Central memory CD8-positive, alpha-beta T cell (primary cell): Measurements from ENCODE around the gene ZBTB44.
"Not testable (repeated sequence)": the region's sequence is repeated elsewhere in the genome, so short reads cannot be mapped to it uniquely, and the experiment has no call there.

Experiments used
- ATAC-seq: fragments of 150-1000 bp; cut with Tn5 transposase; replicated peaks from 2 replicates; pipeline ENCODE4 v1.10.0; 2022; ENCODE audit warnings: mild to moderate bottlenecking, moderate FRiP score, moderate number of reproducible peaks; ENCODE audit not compliant: poor library complexity, severe bottlenecking; ENCODE audit errors: extremely low read depth
- DNase-seq, 2 donors: peaks; one replicate each; pipeline ENCODE4 v3.0.0; 2021; ENCODE audit warnings: low spot score in 2 of 2
- H3K27ac Mint-ChIP-seq: one replicate; pipeline ENCODE4 v1.8.0; 2022; ENCODE audit warnings: low read depth, mild to moderate bottlenecking, moderate library complexity, mixed read lengths
- H3K27me3 Mint-ChIP-seq: one replicate; pipeline ENCODE4 v1.8.0; 2022; ENCODE audit warnings: mixed read lengths
- H3K36me3 Mint-ChIP-seq: one replicate; pipeline ENCODE4 v1.8.0; 2022; ENCODE audit warnings: mild to moderate bottlenecking, moderate library complexity, mixed read lengths; ENCODE audit not compliant: insufficient read depth
- H3K4me1 Mint-ChIP-seq: one replicate; pipeline ENCODE4 v1.8.0; 2022; ENCODE audit warnings: mixed read lengths
- H3K4me3 Mint-ChIP-seq: one replicate; pipeline ENCODE4 v1.8.0; 2022; ENCODE audit warnings: mild to moderate bottlenecking, moderate library complexity, mixed read lengths
- H3K9me3 Mint-ChIP-seq: one replicate; pipeline ENCODE4 v1.8.0; 2022; ENCODE audit warnings: mixed read lengths

ZBTB44 gene

DNA sequence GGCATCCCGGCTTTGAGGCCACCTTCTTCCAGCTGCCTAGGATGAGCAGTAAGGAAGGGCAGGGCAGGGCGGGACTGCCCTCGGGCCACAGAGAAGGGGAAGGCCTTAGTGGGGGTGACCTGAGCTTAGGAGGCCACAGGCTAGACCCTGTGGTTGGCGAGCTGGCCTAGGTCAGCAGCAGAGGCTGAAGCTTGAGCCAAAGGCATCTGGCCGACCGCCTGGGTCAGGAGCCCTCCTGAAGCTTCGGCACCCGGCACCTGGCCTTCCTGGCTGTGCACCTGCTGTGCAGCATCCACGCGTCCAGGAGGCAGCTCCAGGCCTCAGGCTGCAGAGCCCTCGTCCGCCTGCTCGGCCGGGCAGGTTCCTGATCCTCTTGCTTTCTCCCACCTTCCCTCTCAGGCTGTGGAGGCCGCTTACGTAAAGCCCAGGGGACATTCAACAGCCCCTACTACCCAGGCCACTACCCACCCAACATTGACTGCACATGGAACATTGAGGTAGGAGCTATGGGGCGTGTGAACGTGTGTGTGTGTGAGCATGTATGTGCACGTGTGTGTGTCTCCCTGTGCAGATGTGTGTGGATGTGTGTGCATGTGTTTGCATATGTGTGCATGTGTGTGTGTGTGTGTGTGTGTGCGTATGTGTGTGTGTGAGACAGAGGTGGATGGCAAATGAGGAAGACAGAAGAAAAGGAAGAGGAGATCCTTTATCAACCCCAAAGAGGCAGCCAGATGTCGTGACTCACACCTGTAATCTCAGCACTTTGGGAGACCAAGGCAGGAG is 120.3 kb downstream of the ZBTB44 start:
- H3K9me3 Mint-ChIP-seq: no peaks in the 10 kb centered on the region
- no peaks in the 10 kb centered on the region for H3K36me3 Mint-ChIP-seq
- H3K4me3 Mint-ChIP-seq: no peak overlapping the region
- no peak overlapping the region for H3K27ac Mint-ChIP-seq
- no peaks in the 10 kb centered on the region for H3K27me3 Mint-ChIP-seq
- no peaks in the 10 kb centered on the region for H3K4me1 Mint-ChIP-seq
- no peak for DNase-seq
- ATAC-seq: no peak

DNA sequence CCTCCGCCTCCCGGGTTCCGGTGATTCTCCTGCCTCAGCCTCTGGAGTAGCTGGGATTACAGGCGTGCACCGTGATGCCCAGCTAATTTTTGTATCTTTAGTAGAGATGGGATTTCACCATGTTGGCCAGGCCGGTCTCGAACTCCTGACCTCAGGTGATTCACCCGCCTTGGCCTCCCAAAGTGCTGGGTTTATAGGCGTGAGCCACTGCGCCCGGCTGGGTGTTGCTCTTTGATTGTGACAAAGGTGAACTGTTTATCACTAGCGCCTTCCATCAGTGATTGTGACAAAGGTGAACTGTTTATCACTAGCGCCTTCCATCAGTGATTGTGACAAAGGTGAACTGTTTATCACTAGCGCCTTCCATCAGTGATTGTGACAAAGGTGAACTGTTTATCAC is 121.2 kb downstream of the ZBTB44 start:
- H3K27me3 Mint-ChIP-seq, ATAC-seq, H3K27ac Mint-ChIP-seq, H3K9me3 Mint-ChIP-seq, H3K4me3 Mint-ChIP-seq, H3K36me3 Mint-ChIP-seq, H3K4me1 Mint-ChIP-seq, DNase-seq: not testable (repeated sequence)

DNA sequence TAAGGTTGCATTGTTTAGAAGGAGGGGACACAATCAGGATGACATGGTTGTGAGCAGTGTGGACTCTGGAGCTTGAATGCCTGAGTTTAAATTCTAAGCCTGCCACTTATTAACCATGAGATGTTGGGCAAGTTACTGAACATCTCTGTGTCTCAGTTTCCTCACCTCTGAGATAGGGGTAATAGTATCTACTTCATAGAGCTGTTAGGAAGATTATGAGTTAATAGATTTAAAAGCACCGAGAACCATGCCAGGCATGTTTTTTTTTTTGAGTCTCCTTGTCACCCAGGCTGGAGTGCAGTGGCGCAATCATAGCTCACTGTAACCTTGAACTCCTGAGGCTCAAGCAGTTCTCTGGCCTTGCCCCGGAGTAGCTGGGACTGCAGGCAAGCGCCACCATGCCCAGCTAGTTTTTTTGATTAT is 121.9 kb downstream of the ZBTB44 start:
- Mint-ChIP-seq H3K36me3 (no peaks in the 10 kb centered on the region), H3K9me3 (no peaks in the 10 kb centered on the region), H3K27ac (no peak overlapping the region), H3K4me3 (no peak overlapping the region), H3K27me3 (no peaks in the 10 kb centered on the region), H3K4me1 (no peaks in the 10 kb centered on the region)
- DNase-seq: no peak
- no peak for ATAC-seq

DNA sequence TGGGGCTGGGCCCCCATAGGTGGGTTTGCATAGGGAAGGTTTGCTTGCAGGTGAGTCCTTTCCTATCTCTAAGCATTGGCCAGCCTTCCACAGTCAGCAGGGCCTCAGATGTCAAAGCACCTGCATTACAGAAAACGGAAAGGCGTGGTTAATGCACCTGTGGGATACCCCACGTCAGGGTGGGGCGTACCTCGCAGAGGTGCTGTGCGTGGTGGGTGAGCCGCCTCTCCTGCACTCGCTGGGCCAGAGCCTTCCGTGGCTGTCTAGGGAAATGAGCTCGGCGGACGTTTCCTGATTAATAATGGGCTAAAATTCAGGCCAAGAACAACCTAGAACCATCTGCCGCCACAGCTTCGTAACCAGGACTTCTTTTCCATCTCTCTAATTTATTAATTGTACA is 122.8 kb downstream of the ZBTB44 start:
- H3K27ac Mint-ChIP-seq: no peak overlapping the region
- H3K4me1 Mint-ChIP-seq: no peaks in the 10 kb centered on the region
- ATAC-seq (no peak), DNase-seq (no peak)
- H3K36me3 Mint-ChIP-seq: no peaks in the 10 kb centered on the region
- H3K4me3 Mint-ChIP-seq: no peak overlapping the region
- H3K9me3 Mint-ChIP-seq: no peaks in the 10 kb centered on the region
- peaks cover 3% of the 10 kb centered on the region for H3K27me3 Mint-ChIP-seq

DNA sequence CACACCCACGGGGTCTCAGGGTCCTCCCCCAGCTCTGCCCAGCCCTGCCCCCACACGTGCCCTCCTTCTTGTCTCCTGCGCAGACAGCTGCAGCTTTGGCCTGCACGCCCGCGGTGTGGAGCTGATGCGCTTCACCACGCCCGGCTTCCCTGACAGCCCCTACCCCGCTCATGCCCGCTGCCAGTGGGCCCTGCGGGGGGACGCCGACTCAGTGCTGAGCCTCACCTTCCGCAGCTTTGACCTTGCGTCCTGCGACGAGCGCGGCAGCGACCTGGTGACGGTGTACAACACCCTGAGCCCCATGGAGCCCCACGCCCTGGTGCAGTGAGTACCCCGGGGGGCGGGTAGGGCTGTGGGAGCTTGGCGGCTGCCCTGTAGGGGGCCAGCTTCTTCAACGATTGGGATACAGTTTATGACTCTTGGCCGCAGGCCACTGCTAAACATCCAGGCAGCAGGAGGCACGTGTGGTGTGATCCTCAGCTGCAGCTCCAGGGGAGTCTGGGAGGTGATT is 124.3 kb downstream of the ZBTB44 start:
- Mint-ChIP-seq H3K4me3 (no peak overlapping the region), H3K9me3 (no peaks in the 10 kb centered on the region), H3K27me3 (peaks cover 9% of the 10 kb centered on the region), H3K4me1 (no peaks in the 10 kb centered on the region), H3K27ac (no peak overlapping the region), H3K36me3 (no peaks in the 10 kb centered on the region)
- ATAC-seq (no peak), DNase-seq (no peak)

DNA sequence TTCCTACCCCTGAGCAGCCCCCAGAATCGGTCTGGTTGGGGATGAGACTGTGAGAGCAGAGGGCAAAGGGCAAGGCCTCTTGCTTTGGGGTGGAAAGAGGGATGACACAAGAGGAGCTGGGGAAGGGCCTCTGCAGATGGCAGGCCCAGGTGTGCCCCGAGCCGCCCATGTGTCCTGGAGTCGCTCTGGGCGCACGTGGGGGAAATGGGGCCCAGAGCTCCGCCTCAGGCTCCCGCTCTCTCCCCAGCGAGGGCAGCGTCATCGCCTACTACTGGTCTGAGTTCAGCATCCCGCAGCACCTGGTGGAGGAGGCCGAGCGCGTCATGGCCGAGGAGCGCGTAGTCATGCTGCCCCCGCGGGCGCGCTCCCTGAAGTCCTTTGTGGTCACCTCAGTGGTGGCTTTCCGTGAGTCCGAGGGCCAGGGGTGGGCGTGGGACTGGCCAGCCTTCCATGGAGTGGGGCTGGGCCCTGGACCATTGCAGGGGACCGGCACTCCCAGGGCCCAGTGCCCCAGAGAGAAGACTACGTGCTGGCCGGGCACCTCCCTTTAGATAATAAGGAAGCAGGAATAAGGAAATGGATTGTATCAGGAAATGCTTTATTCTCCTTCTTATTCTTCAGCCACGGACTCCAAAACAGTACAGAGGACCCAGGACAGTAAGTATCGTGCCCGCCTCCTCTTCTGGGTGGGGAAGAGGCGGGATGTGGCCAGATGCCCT is 125.1 kb downstream of the ZBTB44 start:
- H3K9me3 Mint-ChIP-seq: no peaks in the 10 kb centered on the region
- no peak overlapping the region for H3K27ac Mint-ChIP-seq

DNA sequence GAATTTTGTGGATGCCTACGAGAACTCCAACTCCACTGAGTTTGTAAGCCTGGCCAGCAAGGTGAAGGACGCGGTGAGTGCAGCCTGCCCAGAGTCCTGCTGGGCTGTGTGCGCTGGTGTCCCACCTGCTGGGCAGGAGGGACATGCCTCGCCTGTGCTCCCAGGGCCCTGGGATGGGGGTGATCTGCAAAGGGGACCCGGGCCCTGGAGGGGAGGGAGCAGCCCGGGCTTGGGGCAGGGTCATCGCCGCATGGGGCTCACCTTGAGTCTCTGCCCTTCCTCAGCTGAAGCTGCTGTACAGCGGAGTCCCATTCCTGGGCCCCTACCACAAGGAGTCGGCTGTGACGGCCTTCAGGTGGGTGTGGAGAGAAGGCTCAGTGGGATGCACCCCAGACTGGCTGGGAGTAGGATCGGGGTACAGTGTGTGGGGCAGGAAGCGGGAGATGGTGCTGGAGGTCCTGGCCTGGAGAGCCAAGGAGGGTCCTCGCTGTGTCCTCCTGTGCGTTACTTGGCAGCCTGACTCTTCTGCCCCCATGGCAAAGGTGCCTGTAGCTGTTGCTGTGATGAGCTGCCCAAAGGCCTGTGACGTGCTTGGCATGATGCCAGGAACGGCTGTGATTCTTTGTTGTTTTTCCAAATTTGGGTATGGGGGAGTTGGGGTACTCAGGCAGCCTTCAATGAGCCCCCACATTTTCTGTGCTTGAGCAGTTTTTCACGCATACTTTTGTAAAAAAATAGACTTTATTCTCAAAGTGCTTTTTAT is 126.0 kb downstream of the ZBTB44 start:
- no peak overlapping the region for H3K4me3 Mint-ChIP-seq
- H3K9me3 Mint-ChIP-seq: no peaks in the 10 kb centered on the region
- H3K27me3 Mint-ChIP-seq: peaks cover 9% of the 10 kb centered on the region
- H3K36me3 Mint-ChIP-seq: no peaks in the 10 kb centered on the region
- H3K27ac Mint-ChIP-seq: no peak overlapping the region
- H3K4me1 Mint-ChIP-seq: no peaks in the 10 kb centered on the region
- DNase-seq (no peak), ATAC-seq (no peak)

More for the DNA sequence above, 125.1 kb downstream of the ZBTB44 start:
- Mint-ChIP-seq H3K4me3 (no peak overlapping the region), H3K27me3 (peaks cover 9% of the 10 kb centered on the region), H3K4me1 (no peaks in the 10 kb centered on the region), H3K36me3 (no peaks in the 10 kb centered on the region)
- no peak for ATAC-seq
- no peak for DNase-seq

DNA sequence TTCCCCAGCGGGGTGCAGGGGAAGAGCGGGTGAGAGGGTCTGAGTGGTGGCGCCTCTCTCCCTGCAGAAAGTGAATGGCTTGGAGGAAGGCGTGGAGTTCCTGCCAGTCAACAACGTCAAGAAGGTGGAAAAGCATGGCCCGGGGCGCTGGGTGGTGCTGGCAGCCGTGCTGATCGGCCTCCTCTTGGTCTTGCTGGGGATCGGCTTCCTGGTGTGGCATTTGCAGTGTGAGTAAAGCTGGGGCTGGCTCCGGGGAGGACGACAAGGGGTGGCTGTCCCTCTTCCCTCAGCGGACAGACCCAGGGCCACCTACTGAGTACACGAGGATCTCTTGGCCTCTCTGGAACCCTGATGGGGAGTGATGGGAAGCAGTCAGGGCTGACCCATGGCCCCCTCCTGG is 126.7 kb downstream of the ZBTB44 start:
- no peaks in the 10 kb centered on the region for H3K4me1 Mint-ChIP-seq
- H3K4me3 Mint-ChIP-seq: no peak overlapping the region
- peaks cover 9% of the 10 kb centered on the region for H3K27me3 Mint-ChIP-seq
- H3K27ac Mint-ChIP-seq: no peak overlapping the region
- ATAC-seq (no peak), DNase-seq (no peak)
- H3K36me3 Mint-ChIP-seq: no peaks in the 10 kb centered on the region
- H3K9me3 Mint-ChIP-seq: no peaks in the 10 kb centered on the region

DNA sequence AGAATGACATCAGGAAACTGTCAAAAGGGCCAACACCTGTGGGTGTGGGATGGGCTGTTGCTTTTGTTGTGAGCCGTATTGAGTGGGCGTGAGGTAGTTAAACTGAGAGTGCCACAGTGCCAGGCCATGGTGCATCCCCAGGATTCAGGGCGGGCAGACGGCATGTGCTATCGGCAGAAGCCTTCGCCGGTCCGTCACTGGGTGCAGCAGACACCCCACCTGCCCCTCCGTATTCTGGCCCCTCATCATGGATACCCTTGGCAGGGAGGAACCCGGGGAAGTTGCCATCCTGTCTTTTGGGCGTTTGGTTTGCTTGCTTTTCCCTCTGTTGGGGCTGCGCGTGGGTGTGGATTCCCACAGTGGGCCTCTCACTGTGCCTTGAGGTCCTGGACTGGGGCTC is 127.6 kb downstream of the ZBTB44 start:
- ATAC-seq: no peak
- H3K27ac Mint-ChIP-seq: no peak overlapping the region
- H3K27me3 Mint-ChIP-seq: peaks cover 9% of the 10 kb centered on the region
- no peaks in the 10 kb centered on the region for H3K9me3 Mint-ChIP-seq
- H3K4me1 Mint-ChIP-seq: no peaks in the 10 kb centered on the region
- H3K4me3 Mint-ChIP-seq: no peak overlapping the region
- H3K36me3 Mint-ChIP-seq: no peaks in the 10 kb centered on the region
- no peak for DNase-seq

DNA sequence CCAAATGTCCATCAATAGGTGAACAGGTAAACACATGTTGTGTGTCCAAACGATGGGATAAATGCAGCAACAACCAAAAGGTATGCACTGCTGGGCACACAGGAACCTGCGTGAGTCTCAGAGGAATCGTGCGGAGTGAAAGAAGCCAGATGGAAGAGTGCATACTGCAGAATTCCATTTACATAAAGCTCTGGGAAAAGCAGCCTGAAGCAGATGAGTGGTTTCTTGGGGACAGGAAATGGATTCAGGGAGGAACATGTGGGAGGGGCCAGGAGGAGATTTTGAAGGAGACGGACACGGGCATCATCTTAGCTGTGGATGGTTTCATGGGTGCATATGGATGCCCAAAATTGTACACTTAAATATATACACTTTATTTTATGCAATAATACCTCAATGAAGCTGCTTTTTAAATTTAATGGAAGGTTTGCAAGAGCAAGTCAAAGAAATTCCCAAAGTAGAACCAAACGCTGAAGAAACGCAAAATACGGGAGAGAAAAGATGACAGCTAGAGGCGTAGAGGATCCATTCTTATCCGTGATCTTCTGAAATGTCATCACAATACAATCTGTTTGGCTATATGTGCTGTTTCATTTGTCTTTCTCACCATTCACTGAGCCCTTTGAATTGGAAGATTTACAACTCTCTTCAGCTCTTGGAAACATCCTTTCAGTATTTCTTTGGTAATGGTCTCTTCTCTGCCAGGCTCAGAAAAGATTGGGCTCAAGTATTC is 130.7 kb downstream of the ZBTB44 start:
- Mint-ChIP-seq H3K27ac (no peak overlapping the region), H3K36me3 (no peaks in the 10 kb centered on the region), H3K9me3 (no peaks in the 10 kb centered on the region), H3K27me3 (peaks cover 27% of the 10 kb centered on the region), H3K4me1 (no peaks in the 10 kb centered on the region), H3K4me3 (no peak overlapping the region)
- DNase-seq (no peak), ATAC-seq (no peak)

DNA sequence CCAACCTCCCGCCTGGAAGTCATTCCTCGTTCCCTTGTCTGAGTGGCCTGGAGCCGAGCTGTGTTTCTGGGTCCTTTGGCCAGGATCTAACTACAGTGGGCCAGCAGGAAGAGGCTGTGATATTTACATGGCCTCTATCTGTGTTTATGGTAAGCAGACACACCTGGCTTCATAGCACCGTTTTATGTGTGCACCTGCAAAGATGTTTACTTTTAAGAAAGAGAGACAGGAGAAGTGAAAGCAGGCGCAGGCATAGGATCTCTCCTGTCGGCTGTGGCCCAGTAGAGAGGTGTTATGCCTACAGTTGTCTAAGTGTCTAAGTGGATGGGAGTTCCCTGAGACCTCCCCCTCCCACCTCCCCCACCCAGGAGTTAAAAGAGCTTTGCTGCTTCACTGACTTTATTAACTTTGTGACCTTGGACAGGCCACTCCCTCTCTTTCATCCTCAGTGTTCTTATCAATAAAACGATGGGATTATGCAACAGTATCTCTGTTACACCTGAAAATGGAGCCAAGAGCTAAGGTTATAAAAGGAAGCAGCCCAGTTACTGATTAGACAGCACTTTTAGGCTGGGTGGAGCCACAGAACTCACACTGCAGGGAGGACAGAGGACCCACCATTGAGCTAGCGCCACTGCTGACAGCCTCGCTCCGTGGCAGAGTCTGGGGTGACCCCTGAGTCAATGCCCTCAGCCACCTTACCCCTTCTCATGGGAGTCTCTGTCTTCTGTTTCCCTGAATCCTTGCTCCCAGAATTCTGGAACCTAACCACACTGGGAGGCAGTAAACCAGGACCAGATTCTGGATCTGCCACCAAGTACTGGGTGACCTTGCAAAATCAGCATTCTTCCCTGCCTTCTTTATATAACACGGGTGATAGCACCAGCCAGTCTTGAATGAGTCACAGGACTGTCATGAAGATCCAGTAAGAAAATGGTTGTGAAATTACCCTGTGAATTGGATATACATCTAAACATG is 133.1 kb downstream of the ZBTB44 start:
- H3K36me3 Mint-ChIP-seq: no peaks in the 10 kb centered on the region
- no peak for DNase-seq
- H3K27me3 Mint-ChIP-seq: peaks cover 21% of the 10 kb centered on the region
- ATAC-seq: no peak
- H3K9me3 Mint-ChIP-seq: no peaks in the 10 kb centered on the region
- H3K4me1 Mint-ChIP-seq: no peaks in the 10 kb centered on the region
- no peak overlapping the region for H3K27ac Mint-ChIP-seq
- H3K4me3 Mint-ChIP-seq: no peak overlapping the region
